H1 (cell line): ENCODE results near the gene METRNL. TPM values are rescaled to one million over a fixed set of nuclear protein-coding genes. Genes with fewer than 3 reads are reported as not detected.

ENCODE experiments used
- EZH2 ChIP-seq: fragments of 200-600 bp; sonication (generic); IDR thresholded peaks from 2 replicates; pipeline ENCODE4 v1.7.1; 2012; ENCODE audit warnings: low read depth, mild to moderate bottlenecking, moderate library complexity, low read length, inconsistent platforms; ENCODE audit not compliant: severe bottlenecking
- HDAC2 ChIP-seq, 2 experiments: fragments of 300-600 bp in 1 of 2; sonication (generic) in 1 of 2; IDR thresholded peaks; 2 replicates each; pipeline ENCODE4 v1.6.1; 2011 to 2012; ENCODE audit warnings: low read depth in 2 of 2, low read length in 2 of 2, mild to moderate bottlenecking in 2 of 2, moderate library complexity in 2 of 2, borderline replicate concordance in 1 of 2, inconsistent platforms in 1 of 2
- MAFK ChIP-seq: IDR thresholded peaks from 2 replicates; pipeline ENCODE4 v1.6.1; 2012; ENCODE audit warnings: low read depth, mild to moderate bottlenecking, improper control_type of control experiment, low read length
- ZNF274 ChIP-seq: IDR thresholded peaks from 2 replicates; pipeline ENCODE4 v1.7.0; 2012; ENCODE audit warnings: low read length, borderline replicate concordance; ENCODE audit errors: extremely low read depth
- polyA plus RNA-seq, 7 experiments: library from polyadenylated mRNA; depleted of rRNA in 3 of 7; stranded (reverse) in 5 of 7; unstranded in 2 of 7; fragments of >200 nt in 5 of 7; fragments of 200-250 nt in 2 of 7; gene quantifications; 1 replicate in 5 of 7; 2 replicates in 1 of 7; 4 replicates in 1 of 7; pipeline versions ENCODE4 v1.2.1 to v1.2.3, GENCODE V29; 2011 to 2013; ENCODE audit warnings: missing spikeins in 2 of 7, mixed read lengths in 2 of 7
- total RNA-seq: library from RNA; stranded (reverse); fragmentation: NEBNext Ultra II Directional; extraction: Animal tissue kit (Norgen Biotek cat#: 25700); gene quantifications from 2 replicates; pipeline ENCODE4 v1.2.1, GENCODE V29; 2021
- TF ChIP-seq, protein P1 (sequence below): IDR thresholded peaks from 2 replicates; pipeline ENCODE4 v1.6.1; 2012; ENCODE audit warnings: low read length, inconsistent platforms

METRNL gene
- total and polyA plus RNA-seq, 2 of the 8 experiments (the other 6 are each of a cell fraction or from before 2014, with no cell fraction given), result 13.9 to 14.2 TPM

GRCh38 chr17:83125515-83126274 lies 46.3 kb downstream of the METRNL start (continued):
- TF ChIP-seq, protein P1, sequence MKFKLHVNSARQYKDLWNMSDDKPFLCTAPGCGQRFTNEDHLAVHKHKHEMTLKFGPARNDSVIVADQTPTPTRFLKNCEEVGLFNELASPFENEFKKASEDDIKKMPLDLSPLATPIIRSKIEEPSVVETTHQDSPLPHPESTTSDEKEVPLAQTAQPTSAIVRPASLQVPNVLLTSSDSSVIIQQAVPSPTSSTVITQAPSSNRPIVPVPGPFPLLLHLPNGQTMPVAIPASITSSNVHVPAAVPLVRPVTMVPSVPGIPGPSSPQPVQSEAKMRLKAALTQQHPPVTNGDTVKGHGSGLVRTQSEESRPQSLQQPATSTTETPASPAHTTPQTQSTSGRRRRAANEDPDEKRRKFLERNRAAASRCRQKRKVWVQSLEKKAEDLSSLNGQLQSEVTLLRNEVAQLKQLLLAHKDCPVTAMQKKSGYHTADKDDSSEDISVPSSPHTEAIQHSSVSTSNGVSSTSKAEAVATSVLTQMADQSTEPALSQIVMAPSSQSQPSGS, result no peak
- TF ChIP-seq MAFK (no peak), HDAC2 (IDR thresholded peaks at IDR 0.05; ENCODE audit: borderline replicate concordance in 1 of 2, low read depth in 2 of 2, low read length in 2 of 2) (no peak), ZNF274 (no peak), EZH2 (no peak)
